ENCODE data around the gene HIVEP3. TPM values are rescaled to one million over a fixed set of nuclear protein-coding genes. Genes with fewer than 3 reads are reported as not detected.
"Not testable (repeated sequence)": the region's sequence is repeated elsewhere in the genome, so short reads cannot be mapped to it uniquely, and the experiment has no call there.

The HIVEP3 gene
- 75.4 and 76.7 TPM in 2 replicates for total RNA-seq

DNA sequence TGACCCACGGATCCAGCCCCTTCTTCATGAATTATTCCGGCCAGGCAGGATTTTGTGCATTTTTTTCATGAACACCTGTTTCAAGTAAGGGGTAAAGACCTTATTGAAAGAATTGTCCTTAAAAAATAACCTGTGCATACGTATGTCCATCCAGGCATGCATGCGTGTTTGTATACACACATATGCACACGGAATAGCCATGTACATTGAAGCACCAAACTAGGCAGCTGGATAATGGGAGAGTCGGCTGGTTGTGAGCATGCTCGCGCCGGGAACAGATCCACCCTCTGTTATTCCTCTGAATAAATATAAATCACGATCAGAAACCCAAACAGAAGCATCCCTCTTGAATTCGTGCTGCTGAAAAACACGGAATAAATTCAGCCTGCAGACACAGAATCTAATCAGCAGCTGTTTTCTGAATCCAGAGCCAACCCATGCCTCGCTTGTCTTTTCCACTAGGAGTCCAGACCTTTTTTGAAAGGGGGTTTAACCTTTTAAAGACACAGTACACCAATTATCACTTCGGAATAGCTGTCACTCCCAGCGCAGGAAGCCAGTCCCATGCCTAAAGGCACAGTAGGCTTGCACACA is at the start of gene HIVEP3:
TSS of gene HIVEP3 (minus strand) at position 473 of the 594 bp plus-strand sequence.
- H3K9me3 Mint-ChIP-seq, result peaks cover 7% of the 10 kb centered on the region
- peak within 1 kb of the TSS; percentile 86 for H3K4me3 Mint-ChIP-seq
- peaks cover 5% of the 10 kb centered on the region for H3K36me3 Mint-ChIP-seq (ENCODE audit: low read depth)
- DNase-seq (ENCODE audit: low spot score), result no peak
- intact Hi-C loops (cut with micrococcal nuclease), result loop anchor here (1.0 to 5.0 kb wide), 6 partner anchors 56 to 346 kb away; no protein-coding TSS in a partner anchor
- peaks cover 4% of the 10 kb centered on the region for H3K27me3 Mint-ChIP-seq (ENCODE audit: insufficient read depth)
- peaks cover 73% of the 10 kb centered on the region for H3K4me1 Mint-ChIP-seq (ENCODE audit: low read depth)
- peak within 1 kb of the TSS; percentile 95 for H3K27ac Mint-ChIP-seq

DNA sequence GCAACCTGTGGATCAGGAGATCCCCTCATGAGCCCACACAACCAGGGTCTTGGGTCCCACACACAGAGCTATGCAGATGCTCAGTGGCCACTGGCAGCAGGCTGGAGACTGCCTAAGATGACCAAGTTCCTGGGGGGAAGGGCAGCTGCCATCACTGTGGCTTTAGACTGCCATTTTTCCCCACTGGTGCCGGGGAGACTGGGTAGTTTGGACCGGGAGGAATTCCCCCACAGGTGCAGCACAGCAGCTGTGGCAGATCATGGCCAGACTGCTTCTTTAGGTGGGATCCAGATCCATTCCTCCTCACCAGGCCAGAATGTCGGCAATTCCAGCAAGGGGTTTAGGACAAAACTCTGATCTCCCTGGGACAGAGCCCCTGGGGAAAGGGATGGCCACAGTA is 45.7 kb upstream of the HIVEP3 start:
- no peak for DNase-seq (ENCODE audit: low spot score)
- Mint-ChIP-seq H3K36me3 (ENCODE audit: low read depth) (peaks cover 7% of the 10 kb centered on the region), H3K4me1 (ENCODE audit: low read depth) (peaks cover 5% of the 10 kb centered on the region), H3K4me3 (no peak overlapping the region), H3K9me3 (peaks cover 26% of the 10 kb centered on the region), H3K27me3 (ENCODE audit: insufficient read depth) (no peaks in the 10 kb centered on the region), H3K27ac (no peak overlapping the region)
- intact Hi-C loops (cut with micrococcal nuclease), result no loop called here

DNA sequence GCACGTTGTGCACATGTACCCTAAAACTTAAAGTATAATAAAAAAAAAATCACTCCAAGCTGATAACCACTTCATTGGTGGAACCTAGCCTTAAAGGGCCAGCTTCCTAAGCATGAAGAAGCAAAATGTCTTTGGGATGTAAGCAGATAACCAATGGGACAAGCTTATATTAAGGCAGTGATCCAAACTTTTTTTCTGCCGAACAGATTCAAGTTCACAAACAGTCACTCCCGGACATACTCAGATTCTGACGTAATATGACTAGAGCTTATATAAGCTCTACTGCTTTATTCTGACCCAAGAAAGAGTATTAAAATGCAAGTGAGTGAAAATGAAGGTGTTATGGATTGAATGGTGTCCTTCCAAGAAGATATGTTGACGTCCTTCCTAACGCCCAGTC is 44.9 kb upstream of the HIVEP3 start:
- Mint-ChIP-seq H3K4me1 (ENCODE audit: low read depth) (peaks cover 2% of the 10 kb centered on the region), H3K27ac (no peak overlapping the region), H3K27me3 (ENCODE audit: insufficient read depth) (no peaks in the 10 kb centered on the region), H3K4me3 (no peak overlapping the region), H3K9me3 (peaks cover 23% of the 10 kb centered on the region), H3K36me3 (ENCODE audit: low read depth) (peaks cover 7% of the 10 kb centered on the region)
- no peak for DNase-seq (ENCODE audit: low spot score)
- intact Hi-C loops (cut with micrococcal nuclease), result no loop called here

DNA sequence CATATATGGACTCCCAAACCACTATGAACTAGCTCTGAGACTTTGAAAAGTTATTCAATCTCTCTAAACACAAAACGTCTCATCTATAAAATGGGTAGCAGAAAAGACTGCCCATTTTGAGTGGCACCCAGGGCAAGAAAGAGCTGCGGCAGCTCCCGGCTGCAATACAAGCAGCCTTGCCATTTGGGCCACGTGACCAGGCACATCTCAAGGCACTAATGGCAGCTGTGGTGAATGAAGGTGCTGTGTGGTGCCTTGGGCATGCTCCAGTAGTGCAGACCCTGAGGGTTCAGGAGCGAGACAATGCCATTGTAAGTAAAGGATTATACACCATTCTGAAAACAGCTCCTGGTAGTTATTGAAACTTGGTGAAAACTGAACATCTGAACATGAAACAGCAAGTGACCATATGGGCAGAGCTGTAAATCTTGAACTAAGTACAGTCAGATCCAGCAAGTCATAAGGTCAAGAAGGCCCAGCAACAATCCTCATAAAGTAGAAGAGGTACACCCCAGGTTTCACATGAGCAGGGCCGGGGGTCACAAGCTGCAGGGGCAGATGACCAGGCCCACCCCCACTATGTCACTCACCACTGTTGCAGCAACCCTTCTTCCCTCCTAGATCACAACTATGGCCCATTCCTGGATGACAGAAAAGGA is 39.4 kb upstream of the HIVEP3 start:
- peaks cover 13% of the 10 kb centered on the region for H3K4me1 Mint-ChIP-seq (ENCODE audit: low read depth)
- intact Hi-C loops (cut with micrococcal nuclease), result no loop called here
- DNase-seq (ENCODE audit: low spot score), result no peak
- no peak overlapping the region for H3K4me3 Mint-ChIP-seq
- H3K27ac Mint-ChIP-seq, result no peak overlapping the region
- H3K9me3 Mint-ChIP-seq, result no peaks in the 10 kb centered on the region
- no peaks in the 10 kb centered on the region for H3K27me3 Mint-ChIP-seq (ENCODE audit: insufficient read depth)
- no peaks in the 10 kb centered on the region for H3K36me3 Mint-ChIP-seq (ENCODE audit: low read depth)

DNA sequence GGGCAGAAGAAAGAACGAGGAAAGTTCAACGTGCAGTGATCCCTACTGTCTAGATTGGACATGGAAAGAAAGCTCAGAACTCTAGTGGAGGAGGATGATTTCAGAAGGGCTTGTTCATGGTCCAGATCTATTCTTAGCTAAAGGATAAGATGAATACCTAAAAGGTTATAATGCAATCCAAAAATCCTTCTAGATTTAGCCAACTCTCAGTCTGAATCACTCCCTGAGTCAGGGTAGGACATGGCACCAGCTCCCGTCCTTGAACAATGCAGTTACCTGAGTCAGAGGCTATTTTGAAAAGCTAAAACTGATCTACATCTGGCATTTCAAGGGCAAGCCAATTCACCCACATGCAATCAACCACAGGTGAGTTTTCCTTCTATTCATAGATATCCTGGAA is 38.8 kb upstream of the HIVEP3 start:
- intact Hi-C loops (cut with micrococcal nuclease), result no loop called here
- DNase-seq (ENCODE audit: low spot score), result no peak
- H3K4me3 Mint-ChIP-seq, result no peak overlapping the region
- peaks cover 13% of the 10 kb centered on the region for H3K4me1 Mint-ChIP-seq (ENCODE audit: low read depth)
- no peaks in the 10 kb centered on the region for H3K27me3 Mint-ChIP-seq (ENCODE audit: insufficient read depth)
- H3K27ac Mint-ChIP-seq, result no peak overlapping the region
- peaks cover under 1% of the 10 kb centered on the region for H3K9me3 Mint-ChIP-seq
- no peaks in the 10 kb centered on the region for H3K36me3 Mint-ChIP-seq (ENCODE audit: low read depth)

DNA sequence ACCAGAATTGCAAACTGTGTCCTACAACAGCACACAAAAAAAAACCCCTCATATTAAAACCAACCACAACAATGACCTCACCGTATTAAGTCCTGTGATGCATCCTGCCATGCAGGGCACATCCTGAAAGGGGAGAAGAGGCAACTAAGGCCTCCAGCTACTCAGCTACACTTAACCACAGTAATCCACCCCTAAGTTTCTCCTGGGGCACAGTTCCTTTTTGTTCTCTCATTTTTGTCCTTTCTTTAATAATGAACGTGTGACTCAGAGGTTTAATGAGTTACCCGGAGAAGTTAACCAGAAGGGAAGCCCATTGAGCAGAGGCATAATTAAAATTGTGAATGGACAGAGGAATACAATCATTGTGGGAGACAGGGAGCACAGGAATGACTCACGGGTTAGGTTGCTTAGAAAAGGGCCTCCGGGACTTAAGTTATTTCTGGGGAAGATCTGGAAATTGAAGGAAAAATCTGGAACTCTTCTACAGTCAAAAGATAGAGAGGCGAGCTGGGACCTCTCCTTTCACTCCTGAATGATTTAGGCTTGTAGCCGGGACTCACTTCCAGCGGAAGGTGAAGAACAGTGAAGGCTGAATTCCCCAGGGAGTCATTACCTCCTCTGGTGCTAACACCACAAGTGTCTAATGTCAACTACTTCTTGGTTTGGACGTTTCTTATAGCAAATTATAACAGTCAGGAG is 36.9 kb upstream of the HIVEP3 start:
- no peak for DNase-seq (ENCODE audit: low spot score)
- H3K27me3 Mint-ChIP-seq (ENCODE audit: insufficient read depth), result no peaks in the 10 kb centered on the region

DNA sequence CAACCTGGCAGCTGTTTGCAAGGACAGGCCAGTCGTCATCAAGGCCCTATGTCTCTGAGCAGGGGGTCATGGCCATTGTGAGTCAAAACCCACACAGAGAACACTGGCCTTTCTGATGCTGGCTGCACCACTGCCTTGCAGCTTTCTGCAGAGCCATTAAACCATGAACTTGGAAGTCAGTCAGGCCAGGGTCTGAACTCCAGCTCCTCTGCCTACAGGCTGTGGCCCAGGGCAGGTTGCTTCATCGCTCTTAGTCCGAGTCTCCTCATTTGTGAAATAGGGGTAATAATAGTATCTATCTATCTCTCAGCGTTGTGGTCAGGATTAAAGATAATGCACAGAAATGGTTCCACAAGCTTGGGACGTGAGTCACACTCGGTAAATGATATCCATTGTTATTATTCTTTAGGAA is 35.8 kb upstream of the HIVEP3 start:
- no peak for DNase-seq (ENCODE audit: low spot score)
- Mint-ChIP-seq H3K27ac (no peak overlapping the region), H3K4me3 (no peak overlapping the region), H3K9me3 (peaks cover 26% of the 10 kb centered on the region), H3K4me1 (ENCODE audit: low read depth) (peaks cover 30% of the 10 kb centered on the region), H3K36me3 (ENCODE audit: low read depth) (peaks cover 12% of the 10 kb centered on the region), H3K27me3 (ENCODE audit: insufficient read depth) (no peaks in the 10 kb centered on the region)
- intact Hi-C loops (cut with micrococcal nuclease), result no loop called here

More for the DNA sequence above, 36.9 kb upstream of the HIVEP3 start:
- peaks cover 12% of the 10 kb centered on the region for H3K36me3 Mint-ChIP-seq (ENCODE audit: low read depth)
- H3K27ac Mint-ChIP-seq, result no peak overlapping the region
- H3K4me1 Mint-ChIP-seq (ENCODE audit: low read depth), result peaks cover 23% of the 10 kb centered on the region
- H3K9me3 Mint-ChIP-seq, result peaks cover 19% of the 10 kb centered on the region
- no peak overlapping the region for H3K4me3 Mint-ChIP-seq
- intact Hi-C loops (cut with micrococcal nuclease), result no loop called here

DNA sequence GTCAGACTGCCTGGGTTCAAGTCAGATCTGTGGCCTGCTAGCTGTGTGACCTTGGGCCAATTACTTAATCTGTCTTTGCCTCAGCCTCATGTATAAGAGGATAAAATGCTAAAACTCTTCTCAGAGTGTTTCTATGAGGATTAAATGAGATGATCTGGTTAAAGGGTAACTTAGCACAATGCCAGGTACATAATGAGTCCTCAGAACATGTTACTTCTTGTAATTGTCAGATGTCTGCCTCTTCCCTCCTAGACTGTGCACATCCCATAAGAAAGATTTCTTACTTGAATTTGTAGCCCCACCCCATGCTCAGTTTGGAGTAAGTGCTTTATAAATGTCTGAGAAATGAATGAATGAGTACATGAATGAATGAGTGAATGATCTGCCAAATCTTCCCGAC is 34.6 kb upstream of the HIVEP3 start:
- Mint-ChIP-seq H3K4me3 (no peak overlapping the region), H3K36me3 (ENCODE audit: low read depth) (peaks cover 12% of the 10 kb centered on the region), H3K27me3 (ENCODE audit: insufficient read depth) (no peaks in the 10 kb centered on the region), H3K9me3 (peaks cover 37% of the 10 kb centered on the region), H3K27ac (no peak overlapping the region), H3K4me1 (ENCODE audit: low read depth) (peaks cover 30% of the 10 kb centered on the region)
- intact Hi-C loops (cut with micrococcal nuclease), result no loop called here
- DNase-seq (ENCODE audit: low spot score), result no peak

DNA sequence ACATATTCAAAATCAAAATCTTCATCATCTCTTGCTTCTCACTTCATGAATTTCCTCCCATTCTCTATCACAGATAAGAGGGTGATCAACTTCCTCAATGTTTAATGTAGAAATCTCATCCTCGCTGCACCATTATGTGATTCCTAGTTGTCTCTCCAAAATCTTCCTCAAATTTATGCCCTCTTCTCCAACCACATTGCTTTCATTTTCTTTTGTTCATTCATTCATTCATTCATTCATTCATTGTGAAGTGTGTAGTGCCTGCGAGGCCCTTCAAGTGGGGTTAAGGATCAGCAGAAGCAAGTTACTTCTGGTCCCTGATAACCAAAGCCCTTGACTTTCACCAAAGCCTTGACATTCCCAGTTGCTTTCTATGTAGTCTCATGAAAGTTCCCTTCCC is 33.5 kb upstream of the HIVEP3 start:
- Mint-ChIP-seq H3K27ac (no peak overlapping the region), H3K36me3 (ENCODE audit: low read depth) (peaks cover 12% of the 10 kb centered on the region), H3K27me3 (ENCODE audit: insufficient read depth) (no peaks in the 10 kb centered on the region), H3K9me3 (peaks cover 44% of the 10 kb centered on the region), H3K4me3 (no peak overlapping the region), H3K4me1 (ENCODE audit: low read depth) (peaks cover 30% of the 10 kb centered on the region)
- no peak for DNase-seq (ENCODE audit: low spot score)
- intact Hi-C loops (cut with micrococcal nuclease), result no loop called here

DNA sequence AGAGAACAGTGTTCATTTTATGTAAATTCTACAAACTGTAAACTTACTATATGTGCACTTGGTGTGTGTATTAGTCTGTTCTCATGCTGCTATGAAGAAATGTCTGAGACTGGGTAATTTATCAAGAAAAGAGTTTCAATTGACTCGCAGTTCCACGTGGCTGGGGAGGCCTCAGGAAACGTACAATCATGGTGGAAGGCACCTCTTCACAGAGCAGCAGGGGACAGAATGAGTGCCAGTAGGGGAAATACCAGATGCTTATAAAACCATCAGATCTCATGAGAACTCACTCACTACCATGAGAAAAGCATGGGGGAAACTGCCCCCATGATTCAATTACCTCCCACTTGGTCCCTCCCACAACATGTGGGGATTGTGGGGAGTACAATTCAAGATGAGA is 32.8 kb upstream of the HIVEP3 start:
- Mint-ChIP-seq H3K4me1 (ENCODE audit: low read depth) (peaks cover 30% of the 10 kb centered on the region), H3K27ac (peak overlapping the region; percentile 62), H3K9me3 (peaks cover 44% of the 10 kb centered on the region), H3K36me3 (ENCODE audit: low read depth) (peaks cover 12% of the 10 kb centered on the region)
- not testable (repeated sequence) for H3K4me3 Mint-ChIP-seq; H3K27me3 Mint-ChIP-seq (ENCODE audit: insufficient read depth); DNase-seq (ENCODE audit: low spot score)
- intact Hi-C loops (cut with micrococcal nuclease), result loop anchor here (2.0 kb wide), 3 partner anchors 15 to 65 kb away; no protein-coding TSS in a partner anchor

DNA sequence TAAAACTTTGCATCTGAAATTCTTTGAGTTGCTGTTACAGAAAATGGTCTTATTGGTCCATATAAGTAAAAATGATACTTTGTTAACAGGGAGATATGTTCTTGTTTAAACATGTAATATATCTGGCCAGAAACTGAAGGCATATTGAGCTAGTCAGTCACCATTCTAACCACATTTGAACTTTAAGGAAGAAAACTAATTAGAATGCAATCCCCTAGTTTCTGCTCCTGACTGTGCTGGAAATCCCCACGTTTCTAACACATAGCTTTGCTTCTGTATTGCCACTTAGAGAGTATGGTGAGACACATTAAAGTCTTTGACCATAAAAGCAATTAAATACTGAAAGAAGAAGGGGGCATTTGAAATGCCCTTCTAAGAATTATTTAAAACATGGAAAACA is 32.1 kb upstream of the HIVEP3 start:
- H3K36me3 Mint-ChIP-seq (ENCODE audit: low read depth), result peaks cover 12% of the 10 kb centered on the region
- no peak for DNase-seq (ENCODE audit: low spot score)
- no peaks in the 10 kb centered on the region for H3K27me3 Mint-ChIP-seq (ENCODE audit: insufficient read depth)
- peaks cover 29% of the 10 kb centered on the region for H3K4me1 Mint-ChIP-seq (ENCODE audit: low read depth)
- peak overlapping the region; percentile 62 for H3K27ac Mint-ChIP-seq
- H3K4me3 Mint-ChIP-seq, result no peak overlapping the region
- H3K9me3 Mint-ChIP-seq, result peaks cover 44% of the 10 kb centered on the region
- intact Hi-C loops (cut with micrococcal nuclease), result loop anchor here (2.0 kb wide), 3 partner anchors 14 to 66 kb away; no protein-coding TSS in a partner anchor

DNA sequence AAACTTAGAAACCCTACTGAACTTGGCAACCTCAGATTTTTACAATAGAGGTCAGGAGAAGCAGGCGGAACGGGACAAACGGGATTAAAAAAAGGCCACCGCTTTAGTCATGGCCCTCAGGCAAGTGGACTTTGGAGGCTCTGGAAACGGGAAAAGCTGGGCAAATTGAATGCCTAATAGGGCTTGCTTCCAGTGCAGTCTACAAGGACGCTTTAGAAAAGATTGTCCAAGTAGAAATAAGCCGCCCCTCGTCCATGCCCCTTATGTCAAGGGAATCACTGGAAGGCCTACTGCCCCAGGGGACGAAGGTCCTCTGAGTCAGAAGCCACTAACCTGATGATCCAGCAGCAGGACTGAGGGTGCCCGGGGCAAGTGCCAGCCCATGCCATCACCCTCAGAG is 27.2 kb upstream of the HIVEP3 start:
- Mint-ChIP-seq H3K4me1 (ENCODE audit: low read depth) (peaks cover 12% of the 10 kb centered on the region), H3K9me3 (peaks cover 38% of the 10 kb centered on the region)
- H3K36me3 Mint-ChIP-seq (ENCODE audit: low read depth); intact Hi-C loops (cut with micrococcal nuclease); H3K4me3 Mint-ChIP-seq; H3K27me3 Mint-ChIP-seq (ENCODE audit: insufficient read depth); H3K27ac Mint-ChIP-seq; DNase-seq (ENCODE audit: low spot score): not testable (repeated sequence)

DNA sequence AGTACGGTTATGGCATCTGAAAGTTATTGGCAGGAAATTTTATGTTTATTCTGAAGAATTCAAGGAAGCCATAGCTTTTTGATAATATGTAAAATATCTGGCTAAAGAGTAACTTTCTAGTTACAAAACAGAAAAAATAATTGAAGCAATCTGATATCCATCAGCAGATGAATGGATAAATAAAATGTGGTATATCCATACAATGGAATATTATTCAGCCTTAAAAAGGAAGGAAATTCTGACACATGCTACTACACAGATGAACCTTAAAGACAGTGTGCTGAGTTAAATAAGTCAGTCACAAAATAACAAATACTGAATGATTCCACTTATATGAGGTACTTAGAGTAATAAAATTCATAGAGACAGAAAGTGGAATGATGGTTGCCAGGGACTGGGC is 25.0 kb upstream of the HIVEP3 start:
- DNase-seq (ENCODE audit: low spot score), result no peak
- peaks cover 23% of the 10 kb centered on the region for H3K9me3 Mint-ChIP-seq
- H3K4me3 Mint-ChIP-seq, result no peak overlapping the region
- intact Hi-C loops (cut with micrococcal nuclease), result no loop called here
- H3K27me3 Mint-ChIP-seq (ENCODE audit: insufficient read depth), result peaks cover 4% of the 10 kb centered on the region
- no peaks in the 10 kb centered on the region for H3K36me3 Mint-ChIP-seq (ENCODE audit: low read depth)
- H3K4me1 Mint-ChIP-seq (ENCODE audit: low read depth), result peaks cover 4% of the 10 kb centered on the region
- no peak overlapping the region for H3K27ac Mint-ChIP-seq

All from activated T-helper 1 cell treated with anti-CD3 and anti-CD28 coated beads, Interleukin-12 subunit alpha, Interleukin-12 subunit beta, Interleukin-2, Interleukin-4 antibody, amounts not matched to agents 30 ng/mL and 10 ng/mL and 1 ng/mL, durations not matched to agents 14 hours and 24 hours and 36 hours (primary cell).